NOMO-1 (cell line): ENCODE results near the gene HAS3.
"Not testable (repeated sequence)": the region's sequence is repeated elsewhere in the genome, so short reads cannot be mapped to it uniquely, and the experiment has no call there.

Experiments
- DNase-seq, 2 experiments: peaks; one replicate each; lab custom pipeline; 2025; ENCODE audit not compliant: unreplicated experiment in 2 of 2; lab: John Stamatoyannopoulos, UW

The HAS3 gene

DNA sequence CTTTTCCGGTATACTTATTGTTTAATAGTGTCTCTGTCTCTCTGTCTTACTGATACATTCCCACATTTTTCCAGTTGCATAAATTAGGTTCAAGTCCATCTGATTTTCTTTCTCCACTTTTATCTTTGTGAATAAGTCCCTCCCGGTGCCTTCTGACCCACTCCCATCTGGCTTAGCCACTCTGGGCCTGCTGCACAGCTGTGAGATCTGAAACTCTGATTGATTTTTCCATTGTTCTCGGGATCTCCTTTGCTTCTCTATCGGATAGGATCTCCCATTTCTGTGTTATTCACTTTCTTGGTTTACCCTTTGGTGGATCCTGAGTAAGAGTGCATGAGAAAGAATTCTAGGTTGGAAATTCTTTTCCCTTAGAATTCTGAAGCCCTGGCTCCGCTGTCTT, 35.6 kb downstream of the HAS3 start:
- no peak for DNase-seq

GRCh38 chr16:69141936-69142335, 36.5 kb downstream of the HAS3 start:
- DNase-seq = no peak

DNA sequence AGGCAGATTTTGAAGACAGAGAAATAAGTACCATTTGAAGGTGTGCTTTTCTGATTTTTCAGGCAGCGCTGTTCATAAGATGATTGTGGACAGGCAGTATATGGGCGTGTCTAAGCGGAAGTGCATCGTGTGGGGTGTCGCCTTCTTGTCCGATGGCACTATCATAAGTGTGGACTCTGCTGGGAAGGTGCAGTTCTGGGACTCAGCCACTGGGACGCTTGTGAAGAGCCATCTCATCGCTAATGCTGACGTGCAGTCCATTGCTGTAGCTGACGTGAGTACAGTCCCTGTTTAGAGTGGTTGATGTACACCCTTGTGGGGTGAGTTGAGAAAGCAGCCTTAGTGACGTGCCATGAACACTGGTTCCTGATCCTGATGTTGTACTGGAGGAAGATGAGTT, 37.7 kb downstream of the HAS3 start:
- no peak for DNase-seq

DNA sequence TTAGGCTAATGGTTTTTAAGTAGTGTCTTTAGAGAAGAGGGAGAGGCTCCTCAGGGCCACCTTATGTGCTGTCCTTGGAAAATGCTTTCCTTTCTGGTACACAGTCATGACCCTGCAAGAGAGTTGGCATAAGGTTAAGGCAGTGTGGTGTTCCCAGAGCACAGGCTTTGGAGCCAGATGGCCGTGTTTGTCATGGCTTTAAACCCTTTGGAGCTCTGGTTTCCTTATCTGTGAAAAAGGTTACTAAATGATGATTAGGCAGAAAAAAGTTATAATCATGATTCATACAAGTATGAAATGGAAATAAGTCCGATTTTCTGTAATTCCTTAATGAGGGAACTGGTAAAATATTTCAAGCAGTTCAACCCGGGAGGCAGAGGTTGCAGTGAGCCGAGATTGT, 40.2 kb downstream of the HAS3 start:
- DNase-seq = no peak

DNA sequence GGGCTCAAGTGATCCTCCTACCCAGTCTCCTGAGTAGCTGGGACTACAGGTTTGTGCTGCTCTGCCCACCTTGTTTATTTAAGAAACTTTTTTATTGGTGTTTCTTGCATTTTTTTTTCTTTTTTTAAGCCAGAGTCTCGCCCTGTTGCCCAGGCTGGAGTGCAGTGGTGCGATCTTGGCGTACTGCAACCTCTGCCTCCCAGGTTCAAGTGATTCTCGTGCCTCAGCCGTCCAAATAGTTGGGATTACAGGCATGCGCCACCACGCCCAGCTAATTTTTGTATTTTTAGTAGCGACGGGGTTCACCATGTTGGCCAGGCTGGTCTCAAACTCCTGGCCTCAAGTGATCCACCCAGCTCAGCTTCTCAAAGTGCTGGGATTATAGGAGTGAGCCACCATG, 44.2 kb downstream of the HAS3 start:
- not testable (repeated sequence) for DNase-seq

DNA sequence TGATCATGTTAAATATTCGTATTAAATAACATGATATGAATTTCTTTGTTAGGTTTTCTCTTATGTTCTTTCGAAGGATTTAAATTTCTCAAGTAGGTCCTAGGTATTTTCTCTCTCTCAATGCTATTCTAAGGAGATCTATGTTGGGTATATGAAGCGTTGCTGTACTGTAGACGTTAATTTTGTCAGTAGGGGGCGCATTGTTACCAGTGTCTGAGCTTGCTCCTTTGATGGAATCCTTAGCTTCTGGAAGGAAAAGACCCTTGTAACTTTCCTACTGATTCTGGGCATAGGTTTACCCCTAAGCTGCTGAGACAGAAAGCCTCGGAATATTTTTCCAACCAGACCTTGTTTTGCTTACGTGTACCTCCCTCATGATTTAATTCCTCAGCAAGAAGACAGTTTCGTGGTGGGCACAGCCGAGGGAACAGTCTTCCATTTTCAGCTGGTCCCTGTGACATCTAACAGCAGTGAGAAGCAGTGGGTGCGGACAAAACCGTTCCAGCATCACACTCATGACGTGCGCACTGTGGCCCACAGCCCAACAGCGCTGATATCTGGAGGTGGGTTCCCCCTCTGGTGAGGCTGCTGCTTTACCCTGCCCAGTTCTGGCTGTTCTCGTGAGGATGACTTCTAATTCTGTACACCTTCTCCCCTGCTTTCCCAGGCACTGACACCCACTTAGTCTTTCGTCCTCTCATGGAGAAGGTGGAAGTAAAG, 44.9 kb downstream of the HAS3 start:
- peak in 1 of 2 experiments; percentile 60 for DNase-seq

GRCh38 chr16:69157196-69157595, 51.7 kb downstream of the HAS3 start:
- DNase-seq = no peak

GRCh38 chr16:69160192-69160591, 54.7 kb downstream of the HAS3 start:
- no peak for DNase-seq

- no peak for DNase-seq
Measured at GRCh38 chr16:69165584-69165983, 60.1 kb downstream of the HAS3 start.

GRCh38 chr16:69166221-69166833, 60.9 kb downstream of the HAS3 start:
- no peak for DNase-seq

- no peak for DNase-seq
Measured at GRCh38 chr16:69166946-69167930, 61.8 kb downstream of the HAS3 start.
